Immature natural killer cell (primary cell): Measurements from ENCODE around the gene HAGHL. TPM values are rescaled to one million over a fixed set of nuclear protein-coding genes. Genes with fewer than 3 reads are reported as not detected.
A peak's percentile ranks its signal among the peaks of the same experiment; 100 is the strongest.
"Not testable (repeated sequence)": the region's sequence is repeated elsewhere in the genome, so short reads cannot be mapped to it uniquely, and the experiment has no call there.

Source experiments
- DNase-seq, 3 donors: peaks; one replicate each; pipeline ENCODE4 v3.0.0; 2022; ENCODE audit warnings: mixed read lengths in 1 of 3
- H3K27ac Mint-ChIP-seq, 6 donors: one replicate each; pipeline ENCODE4 v1.8.0; 2020; ENCODE audit warnings: mixed read lengths in 6 of 6, mild to moderate bottlenecking in 5 of 6, inconsistent platforms in 4 of 6, moderate library complexity in 3 of 6
- H3K27me3 Mint-ChIP-seq, 3 donors: one replicate each; pipeline ENCODE4 v1.8.0; 2020 to 2021; ENCODE audit warnings: low read depth in 3 of 3, mild to moderate bottlenecking in 3 of 3, mixed read lengths in 3 of 3, moderate library complexity in 3 of 3, inconsistent platforms in 1 of 3
- H3K36me3 Mint-ChIP-seq, 3 donors: one replicate each; pipeline ENCODE4 v1.8.0; 2020; ENCODE audit warnings: mixed read lengths in 3 of 3, inconsistent platforms in 2 of 3, mild to moderate bottlenecking in 2 of 3
- H3K4me1 Mint-ChIP-seq, 2 donors: one replicate each; pipeline ENCODE4 v1.8.0; 2020; ENCODE audit warnings: inconsistent platforms in 2 of 2, mild to moderate bottlenecking in 2 of 2, mixed read lengths in 2 of 2, moderate library complexity in 1 of 2
- H3K4me3 Mint-ChIP-seq, 5 donors: one replicate each; pipeline ENCODE4 v1.8.0; 2020; ENCODE audit warnings: mild to moderate bottlenecking in 5 of 5, mixed read lengths in 5 of 5, inconsistent platforms in 3 of 5, moderate library complexity in 3 of 5
- H3K9me3 Mint-ChIP-seq, 6 donors: one replicate each; pipeline ENCODE4 v1.8.0; 2020; ENCODE audit warnings: mild to moderate bottlenecking in 6 of 6, mixed read lengths in 6 of 6, inconsistent platforms in 4 of 6, moderate library complexity in 3 of 6
- polyA plus RNA-seq, 3 donors: library from polyadenylated mRNA; unstranded; fragments of 300-500 nt; fragmentation: Illumina TruSeq; gene quantifications; one replicate each; pipeline ENCODE4 v1.2.3, GENCODE V29; 2021

HAGHL gene
- polyA plus RNA-seq, 3 donors from 2014 or later: 6.4 to 12.0 (median 9.1) TPM

GRCh38 chr16:683396-684070, 43.4 kb upstream of the HAGHL start:
- peaks cover 11 to 29% of the 10 kb centered on the region in 2 donors for H3K4me1 Mint-ChIP-seq
- peaks cover 4 to 10% (median 5%) of the 10 kb centered on the region in 3 donors for H3K27me3 Mint-ChIP-seq
- H3K9me3 Mint-ChIP-seq: no peaks in the 10 kb centered on the region
- peak overlapping the region in 4 of 6 donors; percentile 17 to 70 (median 48) for H3K27ac Mint-ChIP-seq
- H3K4me3 Mint-ChIP-seq: peak overlapping the region; percentile 43 to 71 (median 58)
- peaks cover 0 to 2% (median 0%) of the 10 kb centered on the region in 3 donors for H3K36me3 Mint-ChIP-seq
- no peak for DNase-seq

GRCh38 chr16:684071-684794, 42.7 kb upstream of the HAGHL start, which contains the start of gene JMJD8:
Gene JMJD8, minus strand, starts transcription at chr16:684334. Its CDS starts 15 bp downstream, at chr16:684319.
- Mint-ChIP-seq H3K9me3 (no peaks in the 10 kb centered on the region), H3K4me3 (peak within 1 kb of the TSS; percentile 70 to 83 (median 76)), H3K27ac (peak within 1 kb of the TSS in 5 of 6 donors; percentile 14 to 86 (median 61)), H3K4me1 (peaks cover 11 to 32% of the 10 kb centered on the region in 2 donors), H3K27me3 (peaks cover 2 to 10% (median 3%) of the 10 kb centered on the region in 3 donors), H3K36me3 (peaks cover 0 to 2% (median 0%) of the 10 kb centered on the region in 3 donors)
- DNase-seq: peak; percentile 96

- peak overlapping the region in 1 of 5 donors; percentile 27 for H3K4me3 Mint-ChIP-seq
- no peaks in the 10 kb centered on the region for H3K9me3 Mint-ChIP-seq
- peaks cover 13 to 38% of the 10 kb centered on the region in 2 donors for H3K4me1 Mint-ChIP-seq
- peak overlapping the region in 1 of 6 donors; percentile 23 for H3K27ac Mint-ChIP-seq
- no peak for DNase-seq
- peaks cover 0 to 12% (median 3%) of the 10 kb centered on the region in 3 donors for H3K27me3 Mint-ChIP-seq
- peaks cover 0 to 2% (median 0%) of the 10 kb centered on the region in 3 donors for H3K36me3 Mint-ChIP-seq
Measured at GRCh38 chr16:684961-685696, 41.8 kb upstream of the HAGHL start.

- H3K27ac Mint-ChIP-seq: peak overlapping the region in 3 of 6 donors; percentile 59 to 78 (median 64)
- H3K27me3 Mint-ChIP-seq: peaks cover 1 to 12% (median 8%) of the 10 kb centered on the region in 3 donors
- peaks cover 19 to 43% of the 10 kb centered on the region in 2 donors for H3K4me1 Mint-ChIP-seq
- H3K36me3 Mint-ChIP-seq: peaks cover 0 to 2% (median 0%) of the 10 kb centered on the region in 3 donors
- H3K9me3 Mint-ChIP-seq: no peaks in the 10 kb centered on the region
- no peak for DNase-seq
- peak overlapping the region; percentile 23 to 58 (median 47) for H3K4me3 Mint-ChIP-seq
Measured at GRCh38 chr16:685967-686366, 40.9 kb upstream of the HAGHL start.

GRCh38 chr16:686459-687260, 40.2 kb upstream of the HAGHL start:
- peak overlapping the region in 2 of 5 donors; percentile 30 to 33 for H3K4me3 Mint-ChIP-seq
- DNase-seq: no peak
- no peak overlapping the region for H3K27ac Mint-ChIP-seq
- H3K36me3 Mint-ChIP-seq: peaks cover 0 to 2% (median 0%) of the 10 kb centered on the region in 3 donors
- peaks cover 16 to 39% of the 10 kb centered on the region in 2 donors for H3K4me1 Mint-ChIP-seq
- H3K27me3 Mint-ChIP-seq: peaks cover 1 to 12% (median 8%) of the 10 kb centered on the region in 3 donors
- no peaks in the 10 kb centered on the region for H3K9me3 Mint-ChIP-seq

GRCh38 chr16:687499-687898, 39.4 kb upstream of the HAGHL start:
- peaks cover 14 to 35% of the 10 kb centered on the region in 2 donors for H3K4me1 Mint-ChIP-seq
- H3K27me3 Mint-ChIP-seq: peaks cover 1 to 13% (median 9%) of the 10 kb centered on the region in 3 donors
- H3K4me3 Mint-ChIP-seq: peak overlapping the region in 1 of 5 donors; percentile 33
- no peak for DNase-seq
- peaks cover 0 to 1% (median 0%) of the 10 kb centered on the region in 3 donors for H3K36me3 Mint-ChIP-seq
- no peak overlapping the region for H3K27ac Mint-ChIP-seq
- no peaks in the 10 kb centered on the region for H3K9me3 Mint-ChIP-seq

- Mint-ChIP-seq H3K9me3 (no peaks in the 10 kb centered on the region), H3K27ac (peak overlapping the region; percentile 76 to 94 (median 90)), H3K36me3 (no peaks in the 10 kb centered on the region), H3K27me3 (peaks cover 6 to 17% (median 7%) of the 10 kb centered on the region in 3 donors), H3K4me3 (peak overlapping the region; percentile 87 to 97 (median 91)), H3K4me1 (peaks cover 14 to 34% of the 10 kb centered on the region in 2 donors)
- no peak for DNase-seq
Measured at GRCh38 chr16:689175-689897, 37.6 kb upstream of the HAGHL start.

- H3K27me3 Mint-ChIP-seq: peaks cover 7 to 16% (median 8%) of the 10 kb centered on the region in 3 donors
- not testable (repeated sequence) for H3K36me3 Mint-ChIP-seq, H3K9me3 Mint-ChIP-seq, DNase-seq
- H3K27ac Mint-ChIP-seq: peak overlapping the region in 2 of 6 donors; percentile 30 to 62
- peak overlapping the region; percentile 73 to 97 (median 90) for H3K4me3 Mint-ChIP-seq
- peaks cover 14 to 32% of the 10 kb centered on the region in 2 donors for H3K4me1 Mint-ChIP-seq
Measured at GRCh38 chr16:691242-691641, 35.7 kb upstream of the HAGHL start.

GRCh38 chr16:692356-693108, 34.4 kb upstream of the HAGHL start:
- peaks cover 8 to 16% (median 10%) of the 10 kb centered on the region in 3 donors for H3K27me3 Mint-ChIP-seq
- H3K9me3 Mint-ChIP-seq: no peaks in the 10 kb centered on the region
- no peak overlapping the region for H3K27ac Mint-ChIP-seq
- no peak for DNase-seq
- H3K36me3 Mint-ChIP-seq: no peaks in the 10 kb centered on the region
- H3K4me1 Mint-ChIP-seq: peaks cover 14 to 32% of the 10 kb centered on the region in 2 donors
- H3K4me3 Mint-ChIP-seq: peak overlapping the region in 3 of 5 donors; percentile 19 to 68 (median 56)

- H3K27ac Mint-ChIP-seq: no peak overlapping the region
- H3K4me1 Mint-ChIP-seq: peaks cover 14 to 30% of the 10 kb centered on the region in 2 donors
Measured at GRCh38 chr16:693364-693763, 33.5 kb upstream of the HAGHL start.

GRCh38 chr16:693766-694165, 33.1 kb upstream of the HAGHL start:
- no peaks in the 10 kb centered on the region for H3K9me3 Mint-ChIP-seq
- H3K4me1 Mint-ChIP-seq: peaks cover 14 to 27% of the 10 kb centered on the region in 2 donors
- no peaks in the 10 kb centered on the region for H3K36me3 Mint-ChIP-seq
- DNase-seq: no peak
- no peak overlapping the region for H3K4me3 Mint-ChIP-seq
- H3K27me3 Mint-ChIP-seq: peaks cover 10 to 20% (median 12%) of the 10 kb centered on the region in 3 donors
- H3K27ac Mint-ChIP-seq: no peak overlapping the region

More at GRCh38 chr16:693364-693763, 33.5 kb upstream of the HAGHL start:
- Mint-ChIP-seq H3K9me3 (no peaks in the 10 kb centered on the region), H3K27me3 (peaks cover 8 to 20% (median 12%) of the 10 kb centered on the region in 3 donors), H3K36me3 (no peaks in the 10 kb centered on the region), H3K4me3 (no peak overlapping the region)
- no peak for DNase-seq
